Natural killer cell (primary cell): ENCODE results near the gene DEFB118. TPM values are rescaled to one million over a fixed set of nuclear protein-coding genes. Genes with fewer than 3 reads are reported as not detected.

Experiments
- ATAC-seq, 3 donors: fragments of 150-1000 bp in 2 of 3; fragments of 200-7000 bp in 1 of 3; cut with Tn5 transposase; 1 replicate in 1 of 3; 2 replicates in 2 of 3; pipeline ENCODE4 v1.10.0; 2021; ENCODE audit warnings: mild to moderate bottlenecking in 2 of 3, moderate library complexity in 2 of 3
- DNase-seq, 2 donors: peaks; one replicate each; pipeline versions ENCODE4 v3.0.0 to v3.0.0-alpha.2; 2013 to 2021; ENCODE audit warnings: mixed read lengths in 1 of 2
- H3K27ac ChIP-seq: one replicate; pipeline ENCODE4 v1.5.1; 2013; ENCODE audit warnings: mild to moderate bottlenecking, low read length
- H3K27me3 ChIP-seq: one replicate; pipeline ENCODE4 v1.6.1; 2013; ENCODE audit warnings: low read length; ENCODE audit not compliant: control insufficient read depth, insufficient read depth
- H3K36me3 ChIP-seq: one replicate; pipeline ENCODE4 v1.6.1; 2013; ENCODE audit warnings: low read length; ENCODE audit not compliant: control insufficient read depth, insufficient read depth
- H3K4me1 ChIP-seq: one replicate; pipeline ENCODE4 v1.6.1; 2013; ENCODE audit warnings: low read length; ENCODE audit not compliant: control insufficient read depth, insufficient read depth
- H3K4me3 ChIP-seq: one replicate; pipeline ENCODE4 v1.5.1; 2013; ENCODE audit warnings: low read length
- H3K9me3 ChIP-seq: one replicate; pipeline ENCODE4 v1.6.1; 2013; ENCODE audit warnings: low read length; ENCODE audit not compliant: control insufficient read depth, insufficient read depth
- H3K27ac Mint-ChIP-seq, 2 donors: one replicate each; pipeline ENCODE4 v1.8.0; 2022; ENCODE audit warnings: mild to moderate bottlenecking in 2 of 2, mixed read lengths in 2 of 2, moderate library complexity in 1 of 2
- H3K27me3 Mint-ChIP-seq, 2 donors: one replicate each; pipeline ENCODE4 v1.8.0; 2022; ENCODE audit warnings: low read depth in 2 of 2, mixed read lengths in 2 of 2
- H3K36me3 Mint-ChIP-seq: one replicate; pipeline ENCODE4 v1.8.0; 2022; ENCODE audit warnings: mixed read lengths
- H3K4me1 Mint-ChIP-seq, 2 donors: one replicate each; pipeline ENCODE4 v1.8.0; 2022; ENCODE audit warnings: mixed read lengths in 2 of 2
- H3K4me3 Mint-ChIP-seq: one replicate; pipeline ENCODE4 v1.8.0; 2022; ENCODE audit warnings: mild to moderate bottlenecking, moderate library complexity, mixed read lengths
- H3K9me3 Mint-ChIP-seq, 2 donors: one replicate each; pipeline ENCODE4 v1.8.0; 2022; ENCODE audit warnings: mixed read lengths in 2 of 2
- WGBS: methylation state at CpG from one replicate; pipeline ENCODE4 v1.1.7; 2013; ENCODE audit warnings: missing lambda C conversion rate; ENCODE audit not compliant: insufficient coverage; 5-methylcytosine and 5-hydroxymethylcytosine counted together
- intact Hi-C: fragments of 100-400 bp; cut with micrococcal nuclease; formaldehyde crosslinking; loops from one replicate; pipeline ENCODE4 v1.14.2; 2022
- total RNA-seq, 4 donors: library from RNA; stranded (reverse); fragments of 120-200 nt in 1 of 4; gene quantifications; one replicate each; pipeline versions ENCODE4 v1.2.3 to v1.2.4, GENCODE V29; 2013 to 2022
- TF ChIP-seq, protein P1 (sequence below): fragments of 200-600 bp; IDR thresholded peaks from one replicate; pipeline ENCODE4 v1.8.0; 2022; ENCODE audit warnings: antibody characterized with exemption

Gene DEFB118
- total RNA-seq, 3 donors from 2014 or later (not counting 1 experiment from before 2014, with no cell fraction given): not detected

- no peaks in the 10 kb centered on the region for H3K9me3 ChIP-seq
- Mint-ChIP-seq H3K4me3 (no peak overlapping the region), H3K27me3 (peaks cover 16 to 18% of the 10 kb centered on the region in 2 donors), H3K4me1 (no peaks in the 10 kb centered on the region), H3K9me3 (no peaks in the 10 kb centered on the region), H3K27ac (no peak overlapping the region), H3K36me3 (no peaks in the 10 kb centered on the region)
- H3K27me3 ChIP-seq: no peaks in the 10 kb centered on the region
- DNase-seq (no peak), ATAC-seq (no peak)
- no peaks in the 10 kb centered on the region for H3K4me1 ChIP-seq
- 89% methylated on average over 6 of the region's 7 CpGs for WGBS
- H3K27ac ChIP-seq: no peak overlapping the region
- intact Hi-C loops: no loop called here
- H3K36me3 ChIP-seq: no peaks in the 10 kb centered on the region
- TF ChIP-seq, protein P1, sequence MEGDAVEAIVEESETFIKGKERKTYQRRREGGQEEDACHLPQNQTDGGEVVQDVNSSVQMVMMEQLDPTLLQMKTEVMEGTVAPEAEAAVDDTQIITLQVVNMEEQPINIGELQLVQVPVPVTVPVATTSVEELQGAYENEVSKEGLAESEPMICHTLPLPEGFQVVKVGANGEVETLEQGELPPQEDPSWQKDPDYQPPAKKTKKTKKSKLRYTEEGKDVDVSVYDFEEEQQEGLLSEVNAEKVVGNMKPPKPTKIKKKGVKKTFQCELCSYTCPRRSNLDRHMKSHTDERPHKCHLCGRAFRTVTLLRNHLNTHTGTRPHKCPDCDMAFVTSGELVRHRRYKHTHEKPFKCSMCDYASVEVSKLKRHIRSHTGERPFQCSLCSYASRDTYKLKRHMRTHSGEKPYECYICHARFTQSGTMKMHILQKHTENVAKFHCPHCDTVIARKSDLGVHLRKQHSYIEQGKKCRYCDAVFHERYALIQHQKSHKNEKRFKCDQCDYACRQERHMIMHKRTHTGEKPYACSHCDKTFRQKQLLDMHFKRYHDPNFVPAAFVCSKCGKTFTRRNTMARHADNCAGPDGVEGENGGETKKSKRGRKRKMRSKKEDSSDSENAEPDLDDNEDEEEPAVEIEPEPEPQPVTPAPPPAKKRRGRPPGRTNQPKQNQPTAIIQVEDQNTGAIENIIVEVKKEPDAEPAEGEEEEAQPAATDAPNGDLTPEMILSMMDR: no peak
- H3K4me3 ChIP-seq: no peak overlapping the region
Measured at GRCh38 chr20:31418307-31418706, 49.9 kb downstream of the DEFB118 start.

Other genes starting within 250 kb of the DEFB118 start
- gene DEFB115, start 110.9 kb upstream of the DEFB118 start, total RNA-seq: not detected
- not detected for gene DEFB116, start 60.0 kb upstream of the DEFB118 start, total RNA-seq
- not detected for gene DEFB119, start 22.0 kb downstream of the DEFB118 start, total RNA-seq
- not detected for gene DEFB121, start 37.6 kb downstream of the DEFB118 start, total RNA-seq
- gene DEFB123, start 72.0 kb downstream of the DEFB118 start, total RNA-seq: not detected
- not detected for gene DEFB124, start 106.5 kb downstream of the DEFB118 start, total RNA-seq
- gene REM1, start 106.7 kb downstream of the DEFB118 start, total RNA-seq: not detected
- 100 to 1,000 TPM in 2 of 3 donors, 10 to 100 TPM in 1; 97.5 to 135 (median 104) TPM for gene HM13, start 145.8 kb downstream of the DEFB118 start, total RNA-seq
- gene ID1, start 236.7 kb downstream of the DEFB118 start, total RNA-seq: 10 to 100 TPM in 1 of 3 donors, 1 to 10 TPM in 2; 5.6 to 10.1 (median 6.4) TPM